HL-60 (cell line): ENCODE data around the gene C20orf204.

Experiments
- DNase-seq, 2 experiments: peaks; one replicate each; pipeline ENCODE4 v3.0.0-alpha.2; 2010 to 2020; ENCODE audit warnings: low read depth in 1 of 2, low spot score in 1 of 2
- H3K27ac ChIP-seq: fragments of 250-450 bp; sonication (Bioruptor Pico); replicated peaks from 2 replicates; pipeline ENCODE4 v1.5.1; 2020; ENCODE audit warnings: mild to moderate bottlenecking, moderate library complexity
- H3K27me3 ChIP-seq: fragments of 250-450 bp; sonication (Bioruptor Pico); 2 replicates; pipeline ENCODE4 v1.5.1; 2021; ENCODE audit warnings: mild to moderate bottlenecking, moderate library complexity; ENCODE audit not compliant: insufficient read depth, poor library complexity, severe bottlenecking
- H3K4me3 ChIP-seq: replicated peaks from 2 replicates; pipeline ENCODE4 v1.5.1; 2011; ENCODE audit warnings: mild to moderate bottlenecking, control low read depth, low read length; ENCODE audit not compliant: insufficient read depth
- CTCF ChIP-seq: IDR thresholded peaks from one replicate; pipeline ENCODE4 v1.5.1; 2011; ENCODE audit warnings: low read length, control low read depth, inconsistent platforms; ENCODE audit not compliant: insufficient read depth
- GABPA ChIP-seq: IDR thresholded peaks from 2 replicates; pipeline ENCODE4 v1.6.1; 2012; ENCODE audit warnings: low read depth
- POLR2AphosphoS5 ChIP-seq: IDR thresholded peaks from 2 replicates; pipeline ENCODE4 v1.6.1; 2012; ENCODE audit warnings: low read depth
- SPI1 ChIP-seq: IDR thresholded peaks from 2 replicates; pipeline ENCODE4 v1.6.1; 2012; ENCODE audit warnings: low read depth, mild to moderate bottlenecking, borderline replicate concordance
- TF ChIP-seq, protein P1 (sequence below): IDR thresholded peaks from 2 replicates; pipeline ENCODE4 v1.6.1; 2012; ENCODE audit warnings: low read depth; ENCODE audit not compliant: insufficient replicate concordance

The C20orf204 gene

GRCh38 chr20:64072498-64073063 lies 36.6 kb downstream of the C20orf204 start:
- no peak overlapping the region for H3K4me3 ChIP-seq
- peak overlapping the region; percentile 29 for H3K27ac ChIP-seq
- no peaks in the 10 kb centered on the region for H3K27me3 ChIP-seq
- TF ChIP-seq SPI1 (no peak), POLR2AphosphoS5 (peak; percentile 44; the same call in 1 of the 2 replicates)
- no peak for DNase-seq

DNA sequence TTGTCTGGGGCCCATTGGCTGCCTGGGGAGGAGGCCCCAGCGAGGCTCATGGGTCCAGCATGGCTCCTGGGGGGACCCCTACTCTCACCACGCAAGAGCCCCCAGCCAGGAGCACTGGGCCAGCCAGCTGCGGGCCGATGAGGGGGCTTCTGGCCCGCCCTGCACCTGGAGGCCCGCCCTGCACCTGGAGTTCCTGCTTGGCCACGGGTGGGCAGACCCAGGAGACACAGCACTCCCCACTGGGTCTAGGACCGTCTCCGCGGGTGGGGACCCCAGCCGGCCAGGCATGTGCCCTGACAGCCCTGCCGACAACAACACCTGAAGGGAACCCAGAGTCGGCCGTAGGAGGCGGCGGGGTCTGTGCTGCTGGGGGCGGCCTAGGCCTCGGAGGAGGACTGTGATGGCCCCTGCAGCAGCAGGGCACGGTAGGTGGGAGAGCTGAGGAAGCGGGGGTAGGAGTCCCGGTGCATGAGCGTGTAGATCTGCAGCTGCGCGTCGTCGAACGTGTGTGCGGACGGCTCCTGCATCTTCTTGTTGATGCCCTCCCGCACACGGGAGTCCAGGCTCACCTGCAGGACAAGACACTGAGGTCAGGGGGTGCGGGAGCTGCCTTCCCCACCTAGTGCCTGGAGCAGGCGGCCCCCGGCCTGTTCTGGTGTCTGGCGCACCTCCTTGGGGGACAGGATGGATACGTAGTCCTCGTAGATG lies 37.6 kb downstream of the C20orf204 start:
- H3K27ac ChIP-seq, result no peak overlapping the region; the same call in 1 of the 2 replicates
- no peak overlapping the region for H3K4me3 ChIP-seq
- no peak for TF ChIP-seq SPI1
- no peak for TF ChIP-seq POLR2AphosphoS5
- no peaks in the 10 kb centered on the region for H3K27me3 ChIP-seq
- DNase-seq, result no peak

GRCh38 chr20:64074184-64074789 lies 38.3 kb downstream of the C20orf204 start:
- no peak overlapping the region for H3K4me3 ChIP-seq
- no peak for DNase-seq
- no peaks in the 10 kb centered on the region for H3K27me3 ChIP-seq
- TF ChIP-seq, protein P1, sequence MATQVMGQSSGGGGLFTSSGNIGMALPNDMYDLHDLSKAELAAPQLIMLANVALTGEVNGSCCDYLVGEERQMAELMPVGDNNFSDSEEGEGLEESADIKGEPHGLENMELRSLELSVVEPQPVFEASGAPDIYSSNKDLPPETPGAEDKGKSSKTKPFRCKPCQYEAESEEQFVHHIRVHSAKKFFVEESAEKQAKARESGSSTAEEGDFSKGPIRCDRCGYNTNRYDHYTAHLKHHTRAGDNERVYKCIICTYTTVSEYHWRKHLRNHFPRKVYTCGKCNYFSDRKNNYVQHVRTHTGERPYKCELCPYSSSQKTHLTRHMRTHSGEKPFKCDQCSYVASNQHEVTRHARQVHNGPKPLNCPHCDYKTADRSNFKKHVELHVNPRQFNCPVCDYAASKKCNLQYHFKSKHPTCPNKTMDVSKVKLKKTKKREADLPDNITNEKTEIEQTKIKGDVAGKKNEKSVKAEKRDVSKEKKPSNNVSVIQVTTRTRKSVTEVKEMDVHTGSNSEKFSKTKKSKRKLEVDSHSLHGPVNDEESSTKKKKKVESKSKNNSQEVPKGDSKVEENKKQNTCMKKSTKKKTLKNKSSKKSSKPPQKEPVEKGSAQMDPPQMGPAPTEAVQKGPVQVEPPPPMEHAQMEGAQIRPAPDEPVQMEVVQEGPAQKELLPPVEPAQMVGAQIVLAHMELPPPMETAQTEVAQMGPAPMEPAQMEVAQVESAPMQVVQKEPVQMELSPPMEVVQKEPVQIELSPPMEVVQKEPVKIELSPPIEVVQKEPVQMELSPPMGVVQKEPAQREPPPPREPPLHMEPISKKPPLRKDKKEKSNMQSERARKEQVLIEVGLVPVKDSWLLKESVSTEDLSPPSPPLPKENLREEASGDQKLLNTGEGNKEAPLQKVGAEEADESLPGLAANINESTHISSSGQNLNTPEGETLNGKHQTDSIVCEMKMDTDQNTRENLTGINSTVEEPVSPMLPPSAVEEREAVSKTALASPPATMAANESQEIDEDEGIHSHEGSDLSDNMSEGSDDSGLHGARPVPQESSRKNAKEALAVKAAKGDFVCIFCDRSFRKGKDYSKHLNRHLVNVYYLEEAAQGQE, result no peak
- TF ChIP-seq CTCF (no peak), GABPA (no peak)
- peak overlapping the region; percentile 97 for H3K27ac ChIP-seq

DNA sequence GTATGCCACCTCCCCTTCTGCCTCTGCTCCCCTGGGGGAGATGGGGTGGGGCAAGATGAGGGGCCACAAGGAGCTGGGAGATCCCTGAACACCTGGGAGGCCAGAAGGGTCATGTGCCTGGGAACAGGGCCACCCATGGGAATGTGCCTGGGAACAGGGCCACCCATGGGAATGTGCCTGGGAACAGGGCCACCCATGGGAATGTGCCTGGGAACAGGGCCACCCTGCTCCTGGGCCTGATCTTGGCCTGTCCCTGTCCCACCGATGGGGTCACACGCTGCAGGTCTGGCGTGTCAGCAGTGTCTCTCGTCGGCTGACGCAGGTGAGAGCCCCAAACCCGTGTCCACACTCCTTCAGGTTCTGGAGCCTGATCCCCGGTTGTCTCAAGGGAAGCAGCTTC lies 39.0 kb downstream of the C20orf204 start:
- H3K4me3 ChIP-seq, result no peak overlapping the region
- peak overlapping the region; percentile 97 for H3K27ac ChIP-seq
- TF ChIP-seq CTCF (no peak), SPI1 (no peak), GABPA (no peak), POLR2AphosphoS5 (no peak)
- TF ChIP-seq, protein P1, result no peak
- no peaks in the 10 kb centered on the region for H3K27me3 ChIP-seq
- no peak for DNase-seq
